Right renal pelvis (tissue), 4 donors: ENCODE measurements around the gene PON3. TPM values are rescaled to one million over a fixed set of nuclear protein-coding genes. Genes with fewer than 3 reads are reported as not detected.
A peak's percentile ranks its signal among the peaks of the same experiment; 100 is the strongest.

ENCODE experiments used
- DNase-seq, 4 donors: peaks; one replicate each; pipeline ENCODE4 v3.0.0-alpha.2; 2013; ENCODE audit warnings: low read depth in 4 of 4, low spot score in 3 of 4, missing footprints in 1 of 4
- polyA plus RNA-seq, 4 donors: library from polyadenylated mRNA; unstranded; fragments of 120-200 nt; gene quantifications; one replicate each; pipeline ENCODE4 v1.2.1, GENCODE V29; 2013; ENCODE audit not compliant: insufficient read length in 4 of 4

PON3 gene
- 1 to 10 TPM in 3 of 4 donors, under 1 TPM in 1; 0.82 to 3.1 (median 1.5) TPM for polyA plus RNA-seq

GRCh38 chr7:95396136-95397032, at the start of gene PON3:
Gene PON3, minus strand, starts transcription at chr7:95396375. Its CDS starts 25 bp downstream, at chr7:95396350.
- no peak for DNase-seq

GRCh38 chr7:95444796-95445195, 48.6 kb upstream of the PON3 start:
- no peak for DNase-seq

GRCh38 chr7:95441042-95441823, 45.1 kb upstream of the PON3 start:
- peak in 1 of 4 donors; percentile 70 for DNase-seq

GRCh38 chr7:95440394-95441038, 44.3 kb upstream of the PON3 start:
- no peak for DNase-seq

- no peak for DNase-seq
Observed at GRCh38 chr7:95436407-95436806, 40.2 kb upstream of the PON3 start.

- no peak for DNase-seq
Observed at GRCh38 chr7:95435422-95435780, 39.2 kb upstream of the PON3 start.

GRCh38 chr7:95434557-95435421, 38.6 kb upstream of the PON3 start, which contains the start of gene PON2:
Gene PON2, minus strand, starts transcription at chr7:95435028. Its CDS starts 77 bp downstream, at chr7:95434951.
- DNase-seq: peak; percentile 61 to 74 (median 66)

GRCh38 chr7:95433952-95434556, 37.9 kb upstream of the PON3 start:
- no peak for DNase-seq

- DNase-seq: no peak
Observed at GRCh38 chr7:95433129-95433528, 37.0 kb upstream of the PON3 start.

GRCh38 chr7:95432606-95433005, 36.4 kb upstream of the PON3 start:
- no peak for DNase-seq

- no peak for DNase-seq
Observed at GRCh38 chr7:95430864-95431263, 34.7 kb upstream of the PON3 start.

- no peak for DNase-seq
Observed at GRCh38 chr7:95429241-95429990, 33.2 kb upstream of the PON3 start.

- DNase-seq: no peak
Observed at GRCh38 chr7:95427914-95428516, 31.8 kb upstream of the PON3 start.

- DNase-seq: no peak
Observed at GRCh38 chr7:95427166-95427565, 31.0 kb upstream of the PON3 start.

- DNase-seq: no peak
Observed at GRCh38 chr7:95425694-95426093, 29.5 kb upstream of the PON3 start.

GRCh38 chr7:95424716-95425115, 28.5 kb upstream of the PON3 start:
- DNase-seq: no peak

GRCh38 chr7:95421847-95422444, 25.8 kb upstream of the PON3 start:
- DNase-seq: no peak
